Measurements from ENCODE around the gene HOXC12. TPM values are rescaled to one million over a fixed set of nuclear protein-coding genes. Genes with fewer than 3 reads are reported as not detected.
A peak's percentile ranks its signal among the peaks of the same experiment; 100 is the strongest.

The HOXC12 gene
- total RNA-seq, 6 donors from 2014 or later: not detected

DNA sequence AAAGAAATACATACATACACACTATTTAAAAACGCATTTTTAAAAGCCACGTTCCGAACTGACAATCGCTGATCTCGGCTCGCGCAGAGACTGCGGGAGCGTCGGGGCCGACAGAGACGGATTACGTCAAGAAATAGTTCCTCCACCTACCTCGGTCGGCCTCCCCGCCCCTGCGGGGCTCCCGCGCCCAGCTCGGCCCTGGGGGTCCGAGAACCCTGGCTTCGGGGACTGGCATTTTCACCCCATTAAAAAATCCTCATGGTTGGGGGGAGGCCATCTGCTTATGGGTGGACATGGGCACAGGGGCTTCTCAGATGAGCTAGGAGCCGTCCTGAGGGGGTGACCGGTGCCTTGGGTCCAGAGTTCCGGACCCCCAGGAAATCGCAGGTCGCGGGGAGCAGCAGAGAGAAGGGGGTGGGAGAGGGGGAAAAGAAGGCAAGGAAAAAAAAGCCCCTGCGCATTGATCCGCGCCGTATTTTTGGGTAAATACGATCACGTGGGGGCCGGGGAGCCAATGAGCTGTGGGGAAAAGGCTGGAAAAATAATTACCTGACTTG lies 44.9 kb downstream of the HOXC12 start:
- peak in 1 of 2 donors; percentile 72 for DNase-seq
- Histone ChIP-seq H3K27ac (no peak overlapping the region), H3K4me3 (peak overlapping the region in 2 of 4 donors; percentile 14 to 30), H3K4me1 (peaks cover 24 to 40% (median 33%) of the 10 kb centered on the region in 4 donors), H3K27me3 (peaks cover 3 to 100% (median 60%) of the 10 kb centered on the region in 4 donors), H3K9me3 (no peaks in the 10 kb centered on the region), H3K36me3 (no peaks in the 10 kb centered on the region)
- peak in 1 of 2 donors; percentile 55 for ATAC-seq (ENCODE audit: low FRiP score in 2 of 2)
- TF ChIP-seq, protein P1, sequence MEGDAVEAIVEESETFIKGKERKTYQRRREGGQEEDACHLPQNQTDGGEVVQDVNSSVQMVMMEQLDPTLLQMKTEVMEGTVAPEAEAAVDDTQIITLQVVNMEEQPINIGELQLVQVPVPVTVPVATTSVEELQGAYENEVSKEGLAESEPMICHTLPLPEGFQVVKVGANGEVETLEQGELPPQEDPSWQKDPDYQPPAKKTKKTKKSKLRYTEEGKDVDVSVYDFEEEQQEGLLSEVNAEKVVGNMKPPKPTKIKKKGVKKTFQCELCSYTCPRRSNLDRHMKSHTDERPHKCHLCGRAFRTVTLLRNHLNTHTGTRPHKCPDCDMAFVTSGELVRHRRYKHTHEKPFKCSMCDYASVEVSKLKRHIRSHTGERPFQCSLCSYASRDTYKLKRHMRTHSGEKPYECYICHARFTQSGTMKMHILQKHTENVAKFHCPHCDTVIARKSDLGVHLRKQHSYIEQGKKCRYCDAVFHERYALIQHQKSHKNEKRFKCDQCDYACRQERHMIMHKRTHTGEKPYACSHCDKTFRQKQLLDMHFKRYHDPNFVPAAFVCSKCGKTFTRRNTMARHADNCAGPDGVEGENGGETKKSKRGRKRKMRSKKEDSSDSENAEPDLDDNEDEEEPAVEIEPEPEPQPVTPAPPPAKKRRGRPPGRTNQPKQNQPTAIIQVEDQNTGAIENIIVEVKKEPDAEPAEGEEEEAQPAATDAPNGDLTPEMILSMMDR (IDR thresholded peaks at IDR 0.05): no peak
- 5 to 6% methylated on average over 21 to 35 of the region's 35 CpGs for WGBS, 2 donors

DNA sequence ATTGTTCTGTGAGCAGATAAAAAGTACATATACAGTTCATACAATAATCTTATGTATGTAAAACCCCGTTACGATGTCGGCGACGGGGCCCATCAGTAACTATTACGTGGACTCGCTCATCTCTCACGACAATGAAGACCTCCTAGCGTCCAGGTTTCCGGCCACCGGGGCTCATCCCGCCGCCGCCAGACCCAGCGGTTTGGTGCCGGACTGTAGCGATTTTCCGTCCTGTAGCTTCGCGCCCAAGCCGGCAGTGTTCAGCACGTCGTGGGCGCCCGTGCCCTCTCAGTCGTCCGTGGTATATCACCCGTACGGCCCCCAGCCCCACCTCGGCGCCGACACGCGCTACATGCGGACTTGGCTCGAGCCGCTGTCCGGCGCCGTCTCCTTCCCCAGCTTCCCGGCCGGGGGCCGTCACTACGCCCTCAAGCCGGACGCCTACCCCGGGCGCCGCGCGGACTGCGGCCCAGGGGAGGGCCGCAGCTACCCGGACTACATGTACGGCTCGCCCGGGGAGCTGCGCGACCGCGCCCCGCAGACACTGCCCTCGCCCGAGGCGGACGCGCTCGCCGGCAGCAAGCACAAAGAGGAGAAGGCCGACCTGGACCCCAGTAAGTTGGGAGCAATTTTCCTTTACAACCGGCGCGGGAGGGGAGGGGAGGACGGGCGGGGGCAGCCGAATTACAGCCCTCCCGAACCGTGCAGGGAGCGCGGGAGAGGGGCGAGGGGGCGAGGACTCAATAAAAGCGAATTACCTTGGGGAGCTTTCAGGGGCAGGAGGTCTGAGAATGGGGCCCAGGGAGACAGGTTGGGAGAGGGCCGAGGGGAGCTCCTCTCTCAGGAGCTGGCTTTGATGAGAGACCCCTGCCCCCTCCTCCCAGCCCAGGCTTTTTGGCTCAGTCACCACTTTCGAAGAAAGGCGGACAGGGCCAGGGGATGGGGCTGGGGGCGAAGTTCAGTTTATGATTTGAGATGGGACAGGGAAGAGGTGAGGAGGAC lies 45.7 kb downstream of the HOXC12 start, which contains the start of gene HOXC9:
Gene HOXC9 (plus strand): TSS at position 46 of the 999 bp plus-strand sequence. CDS start 28 bp downstream, at position 74.
- TF ChIP-seq POLR2AphosphoS5 (IDR thresholded peaks at IDR 0.05) (no peak), EP300 (IDR thresholded peaks at IDR 0.05) (no peak), POLR2A (IDR thresholded peaks at IDR 0.05) (no peak)
- TF ChIP-seq, protein P1 (IDR thresholded peaks at IDR 0.05): no peak
- H3K4me1 ChIP-seq: peaks cover 16 to 32% (median 25%) of the 10 kb centered on the region in 4 donors
- ATAC-seq (ENCODE audit: low FRiP score in 2 of 2) (peak in 1 of 2 donors; percentile 55), DNase-seq (peak in 1 of 2 donors; percentile 87)
- peak within 1 kb of the TSS in 2 of 4 donors; percentile 14 to 30 for H3K4me3 ChIP-seq
- H3K27ac ChIP-seq: no peak within 1 kb of the TSS
- peaks cover 3 to 100% (median 58%) of the 10 kb centered on the region in 4 donors for H3K27me3 ChIP-seq
- no peaks in the 10 kb centered on the region for H3K9me3 ChIP-seq
- H3K36me3 ChIP-seq: no peaks in the 10 kb centered on the region
- 6 to 7% methylated on average over 27 to 79 of the region's 87 CpGs for WGBS, 2 donors

DNA sequence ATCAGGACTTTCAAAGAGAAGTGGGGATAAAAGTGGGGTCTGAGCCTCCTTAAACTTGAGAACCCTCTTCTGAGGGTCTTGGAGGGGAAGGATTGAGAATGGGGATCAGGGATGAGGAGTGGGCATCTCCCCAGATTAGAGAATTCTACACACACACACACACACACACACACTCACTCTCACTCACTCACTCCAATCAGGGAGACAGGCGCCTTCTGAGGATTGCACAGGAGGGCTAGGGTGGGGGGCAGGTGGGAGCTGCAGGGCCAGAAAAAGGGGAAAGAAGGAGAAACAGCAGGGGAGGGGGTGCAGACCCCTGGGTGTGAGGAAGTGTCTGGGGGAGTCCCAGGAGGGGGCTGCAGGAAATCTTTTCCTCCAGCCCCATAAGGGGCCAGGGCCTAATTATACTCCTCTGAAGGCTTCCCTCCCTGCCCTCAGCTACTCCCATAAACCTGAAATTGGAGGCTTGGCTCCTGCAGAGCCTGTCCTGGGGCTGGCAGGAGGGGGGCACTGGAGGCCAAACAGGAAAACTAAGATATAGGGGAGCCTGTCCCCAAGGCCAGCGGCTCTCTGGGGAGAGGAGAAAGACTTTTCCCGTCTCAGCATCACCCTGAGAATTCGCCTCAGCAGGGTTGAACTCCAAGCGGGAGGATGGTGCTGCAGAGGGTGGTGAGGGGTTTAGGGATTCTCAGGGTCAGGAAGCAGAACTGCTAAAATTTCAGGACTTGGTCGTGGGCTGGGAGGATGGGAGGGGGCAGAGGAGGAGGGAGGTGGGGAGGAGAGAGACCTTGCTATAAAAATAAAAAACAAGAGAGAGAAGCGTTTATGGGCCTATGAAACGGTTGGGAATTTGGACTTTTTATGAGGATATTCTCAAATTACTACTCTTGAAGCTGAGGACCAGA lies 46.8 kb downstream of the HOXC12 start:
- H3K9me3 ChIP-seq: no peaks in the 10 kb centered on the region
- ATAC-seq (ENCODE audit: low FRiP score in 2 of 2) (no peak), DNase-seq (no peak)
- H3K36me3 ChIP-seq: no peaks in the 10 kb centered on the region
- WGBS, 2 donors: 23% methylated on average over 8 of the region's 8 CpGs
- H3K27me3 ChIP-seq: peaks cover 3 to 95% (median 58%) of the 10 kb centered on the region in 4 donors
- TF ChIP-seq POLR2AphosphoS5 (IDR thresholded peaks at IDR 0.05) (no peak), EP300 (IDR thresholded peaks at IDR 0.05) (no peak), POLR2A (IDR thresholded peaks at IDR 0.05) (no peak)
- TF ChIP-seq, protein P1 (IDR thresholded peaks at IDR 0.05): no peak
- peaks cover 14 to 32% (median 23%) of the 10 kb centered on the region in 4 donors for H3K4me1 ChIP-seq
- no peak overlapping the region for H3K4me3 ChIP-seq
- no peak overlapping the region for H3K27ac ChIP-seq

DNA sequence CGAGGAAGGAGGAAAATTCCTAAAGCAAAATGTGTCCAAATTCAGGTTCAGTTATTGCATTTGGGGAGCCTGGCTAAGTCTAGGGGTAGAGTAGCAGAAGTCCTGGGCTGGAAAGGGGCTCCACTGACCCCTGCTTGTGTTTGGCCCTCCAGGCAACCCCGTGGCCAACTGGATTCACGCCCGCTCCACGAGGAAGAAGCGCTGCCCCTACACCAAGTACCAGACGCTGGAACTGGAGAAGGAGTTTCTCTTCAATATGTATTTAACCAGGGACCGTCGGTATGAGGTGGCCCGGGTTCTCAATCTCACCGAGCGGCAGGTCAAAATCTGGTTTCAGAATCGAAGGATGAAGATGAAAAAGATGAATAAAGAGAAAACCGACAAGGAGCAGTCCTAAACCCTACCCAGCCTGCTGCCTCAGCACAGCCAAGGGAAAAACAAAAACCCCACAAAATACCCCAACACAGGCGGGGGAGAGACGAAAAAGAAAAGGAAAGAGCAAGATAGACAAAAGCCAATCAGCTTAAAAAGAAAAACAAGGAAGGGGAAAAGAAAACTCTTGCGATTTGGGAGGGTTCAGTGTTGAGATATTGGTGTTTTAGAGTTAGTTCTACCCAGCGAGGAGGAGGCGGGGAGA lies 47.7 kb downstream of the HOXC12 start:
- TF ChIP-seq POLR2AphosphoS5 (IDR thresholded peaks at IDR 0.05) (no peak), POLR2A (IDR thresholded peaks at IDR 0.05) (no peak), EP300 (IDR thresholded peaks at IDR 0.05) (no peak)
- TF ChIP-seq, protein P1 (IDR thresholded peaks at IDR 0.05): no peak
- no peak for DNase-seq
- peaks cover 1 to 95% (median 57%) of the 10 kb centered on the region in 4 donors for H3K27me3 ChIP-seq

More for the DNA sequence above, 47.7 kb downstream of the HOXC12 start:
- WGBS, 2 donors: 17 to 18% methylated on average over 19 of the region's 19 CpGs
- Histone ChIP-seq H3K4me1 (peaks cover 12 to 34% (median 23%) of the 10 kb centered on the region in 4 donors), H3K9me3 (no peaks in the 10 kb centered on the region), H3K27ac (no peak overlapping the region), H3K36me3 (no peaks in the 10 kb centered on the region), H3K4me3 (no peak overlapping the region)
- no peak for ATAC-seq (ENCODE audit: low FRiP score in 2 of 2)

Data from upper lobe of left lung (tissue), 6 donors.